K562 (cell line): Measurements from ENCODE around the gene CHD5. TPM values are rescaled to one million over a fixed set of nuclear protein-coding genes. Genes with fewer than 3 reads are reported as not detected.

Experiments
- ATAC-seq: fragments of 200-7000 bp; cut with Tn5 transposase; 3 replicates; pipeline ENCODE4 v1.9.1; 2020; ENCODE audit warnings: moderate library complexity
- BruUV-seq: library from RNA; stranded (reverse); fragments of 400-500 nt; replicated peaks from 2 replicates; lab custom pipeline; 2021; lab: Mats Ljungman, UMichigan
- CTCF ChIA-PET: fragments of 300-600 bp; formaldehyde crosslinking; extraction: SDS; loops from one replicate; lab custom pipeline; 2021; ENCODE audit warnings: low intra/inter-chr PET ratio; lab: Yijun Ruan, JAX
- POLR2A ChIA-PET: fragments of 300-600, 350-650 bp; sonication (Branson Sonifier 250); formaldehyde crosslinking; extraction: SDS; loops from one replicate; lab custom pipeline; 2021; ENCODE audit warnings: antibody characterized with exemption, inconsistent platforms; lab: Yijun Ruan, JAX
- DNase-seq, 4 experiments: peaks; one replicate each; pipeline versions ENCODE4 v3.0.0 to v3.0.0-alpha.2; 2011 to 2018; ENCODE audit warnings: low spot score in 3 of 4, mixed read lengths in 3 of 4; ENCODE audit errors: extremely low read depth in 1 of 4
- FAIRE-seq: peaks from 2 replicates; lab custom pipeline; 2011; peaks lifted over from hg19 to GRCh38; lab: Jason Lieb, UNC
- H2AFZ ChIP-seq: 2 replicates; pipeline ENCODE4 v1.6.0; 2011; ENCODE audit warnings: low read depth, low read length, control low read depth, inconsistent platforms
- H3K27ac ChIP-seq: fragments of 200-600 bp; 3 replicates; pipeline ENCODE4 v1.8.0; 2011; ENCODE audit warnings: low read depth, mild to moderate bottlenecking, control low read depth, inconsistent platforms, low read length, moderate library complexity, mixed read lengths; ENCODE audit errors: extremely low read depth
- H3K27me3 ChIP-seq, 2 experiments: fragments of 300-600 bp in 1 of 2; 2 replicates in 1 of 2; 3 replicates in 1 of 2; pipeline versions ENCODE4 v1.6.0 to v1.8.0; 2011; ENCODE audit warnings: inconsistent platforms in 2 of 2, low read length in 2 of 2, mild to moderate bottlenecking in 1 of 2, mixed read lengths in 1 of 2, moderate library complexity in 1 of 2; ENCODE audit not compliant: control insufficient read depth in 2 of 2, insufficient read depth in 2 of 2
- H3K36me3 ChIP-seq: fragments of 300-600 bp; 3 replicates; pipeline ENCODE4 v1.8.0; 2011; ENCODE audit warnings: mild to moderate bottlenecking, low read length, inconsistent platforms; ENCODE audit not compliant: control insufficient read depth, insufficient read depth
- H3K4me1 ChIP-seq, 2 experiments: fragments of 200-600 bp in 1 of 2; replicated peaks in 1 of 2; 2 replicates in 1 of 2; 3 replicates in 1 of 2; pipeline versions ENCODE4 v1.5.1 to v1.8.0; 2011; ENCODE audit warnings: inconsistent platforms in 2 of 2, low read length in 2 of 2, mild to moderate bottlenecking in 1 of 2, mixed read lengths in 1 of 2, moderate library complexity in 1 of 2; ENCODE audit not compliant: control insufficient read depth in 2 of 2, insufficient read depth in 2 of 2
- H3K4me2 ChIP-seq: 2 replicates; pipeline ENCODE4 v1.6.1; 2011; ENCODE audit warnings: low read length, control low read depth, inconsistent platforms, mixed read lengths; ENCODE audit not compliant: insufficient read depth
- H3K4me3 ChIP-seq: fragments of 200-600 bp; sonication (generic), shearing (Covaris generic); 2 replicates; pipeline ENCODE4 v1.5.1; 2016; ENCODE audit warnings: control low read depth, inconsistent platforms
- H3K79me2 ChIP-seq: fragments of 200-600 bp; 3 replicates; pipeline ENCODE4 v1.8.0; 2011; ENCODE audit warnings: low read length, inconsistent platforms; ENCODE audit not compliant: control insufficient read depth, insufficient read depth
- H3K9ac ChIP-seq, 2 experiments: 2 replicates each; pipeline versions ENCODE4 v1.6.0 to v1.6.1; 2011; ENCODE audit warnings: low read depth in 2 of 2, low read length in 2 of 2, control low read depth in 1 of 2, inconsistent platforms in 1 of 2, mild to moderate bottlenecking in 1 of 2, mixed read lengths in 1 of 2; ENCODE audit not compliant: insufficient read depth in 1 of 2
- H3K9me1 ChIP-seq: one replicate; pipeline ENCODE4 v1.6.0; 2011; ENCODE audit warnings: inconsistent platforms, mild to moderate bottlenecking, low read length, moderate library complexity; ENCODE audit not compliant: control insufficient read depth, insufficient read depth
- H3K9me3 ChIP-seq: replicated peaks from 2 replicates; pipeline ENCODE4 v1.5.1; 2011; ENCODE audit warnings: low read depth, low read length, inconsistent platforms; ENCODE audit not compliant: control insufficient read depth, insufficient read depth
- H4K20me1 ChIP-seq: replicated peaks from 2 replicates; pipeline ENCODE4 v1.6.1; 2011; ENCODE audit warnings: low read length, inconsistent platforms, mixed read lengths; ENCODE audit not compliant: control insufficient read depth, insufficient read depth
- HMBOX1 ChIP-seq: sonication (generic); IDR thresholded peaks from 2 replicates; pipeline ENCODE4 v1.6.1; 2016
- NR0B1 ChIP-seq: fragments of 450-650 bp; IDR thresholded peaks from one replicate; pipeline ENCODE4 v1.6.1; 2018; ENCODE audit warnings: mild to moderate bottlenecking, moderate library complexity; ENCODE audit not compliant: partially characterized antibody
- ZBTB40 ChIP-seq, 2 experiments: fragments of 450-650 bp in 1 of 2; sonication (generic) in 1 of 2; formaldehyde crosslinking in 1 of 2; IDR thresholded peaks; 2 replicates each; pipeline versions ENCODE4 v1.7.1 to v1.9.0; 2016 to 2022; ENCODE audit warnings: inconsistent platforms in 1 of 2, mild to moderate bottlenecking in 1 of 2, missing genetic modification reagents in 1 of 2
- ZBTB5 ChIP-seq: fragments of 450-650 bp; IDR thresholded peaks from 2 replicates; pipeline ENCODE4 v1.6.1; 2017; ENCODE audit warnings: antibody characterized with exemption
- WGBS: fragments of 100-300 bp; shearing (Covaris generic); methylation state at CpG from one replicate; pipeline ENCODE4 v1.1.6; 2016; ENCODE audit warnings: low coverage, mixed read lengths; ENCODE audit not compliant: insufficient coverage; ENCODE audit errors: missing lambda C conversion rate; 5-methylcytosine and 5-hydroxymethylcytosine counted together
- in situ Hi-C: fragments of 300-500 bp; cut with MboI; formaldehyde crosslinking; loops from 4 replicates; pipeline ENCODE4 v1.15.0; 2018; ENCODE audit warnings: inconsistent platforms, mixed read lengths
- intact Hi-C: fragments of 100-400 bp; cut with micrococcal nuclease; formaldehyde crosslinking; loops from 2 replicates; pipeline ENCODE4 v1.14.2; 2022
- polyA plus RNA-seq, 8 experiments: library from polyadenylated mRNA; depleted of rRNA in 4 of 8; stranded (reverse) in 5 of 8; unstranded in 3 of 8; fragments of >200 nt; fragmentation: Nextera tagmentation in 2 of 8; fragmentation: Illumina TruSeq in 1 of 8; extraction: Ambion mirVana in 2 of 8; extraction: Trizol in 1 of 8; gene quantifications; 2 replicates each; pipeline versions ENCODE4 v1.2.1 to v1.2.3, GENCODE V29; 2011 to 2014; ENCODE audit warnings: inconsistent platforms in 1 of 8, missing spikeins in 1 of 8
- total RNA-seq, 7 experiments: library from RNA; depleted of rRNA in 6 of 7; stranded (reverse); fragments of >200 nt in 6 of 7; fragmentation: Illumina TruSeq in 2 of 7; extraction: Trizol in 2 of 7; gene quantifications; 2 replicates each; pipeline versions ENCODE4 v1.2.1 to v1.2.3, GENCODE V29; 2011 to 2021; ENCODE audit warnings: low replicate concordance in 1 of 7

The CHD5 gene
- total and polyA plus RNA-seq, 9 of the 15 experiments (the other 6 are each of a cell fraction or from before 2014, with no cell fraction given) = 0.03 to 0.52 (median 0.11) TPM; not detected in 2

GRCh38 chr1:6074192-6074901 lies 105.8 kb downstream of the CHD5 start:
- WGBS = 41% methylated on average over 20 of the region's 21 CpGs
- TF ChIP-seq ZBTB5 = no peak
- no peak for TF ChIP-seq HMBOX1
- peak; percentile 32; the same call in 1 of the 2 replicates for TF ChIP-seq ZBTB40 (IDR thresholded peaks at IDR 0.05)
- no peak; the same call in 1 of the 2 replicates for TF ChIP-seq ZBTB40 (CRISPR knock-in tag; IDR thresholded peaks at IDR 0.05)
- no peak for TF ChIP-seq NR0B1

More at GRCh38 chr1:6074192-6074901, 105.8 kb downstream of the CHD5 start:
- in situ Hi-C loops = no loop called here
- H3K4me2 ChIP-seq = no peak overlapping the region
- no peak overlapping the region for H3K4me3 ChIP-seq
- peaks cover 2 to 33% of the 10 kb centered on the region in 2 experiments; a peak in 4 of 5 replicates for H3K4me1 ChIP-seq
- peak overlapping the region; percentile 19; the same call in 1 of the 2 replicates for H2AFZ ChIP-seq
- H3K9me3 ChIP-seq = no peaks in the 10 kb centered on the region
- FAIRE-seq = peak; percentile 58
- no peak; the same call in 2 of the 3 replicates for ATAC-seq
- H3K27ac ChIP-seq = no peak overlapping the region
- peak overlapping the region in 1 of 2 experiments; percentile 72; a peak in 2 of 4 replicates for H3K9ac ChIP-seq
- ChIA-PET CTCF (interaction anchor here (0.6 kb wide), 1 partner anchor 645 kb away, joined by 3 read pairs; no protein-coding TSS in a partner anchor), POLR2A (interaction anchor here (0.6 to 1.4 kb wide), 7 partner anchors 8 to 59 kb away, joined by 3 to 6 read pairs (median 4); no protein-coding TSS in a partner anchor)
- BruUV-seq = no TSS peak
- H3K79me2 ChIP-seq = no peaks in the 10 kb centered on the region
- H3K27me3 ChIP-seq = peaks cover 37 to 66% of the 10 kb centered on the region in 2 experiments
- DNase-seq = peak in 1 of 4 experiments; percentile 40
- H3K9me1 ChIP-seq = peaks cover 2% of the 10 kb centered on the region
- intact Hi-C loops = no loop called here
- H3K36me3 ChIP-seq = no peaks in the 10 kb centered on the region
- peaks cover 32% of the 10 kb centered on the region for H4K20me1 ChIP-seq
